HG03103 (cell line): ENCODE results near the gene ANKMY1.

Experiments used
- ATAC-seq: cut with Tn5 transposase; IDR thresholded peaks from one replicate; pipeline ENCODE4 v1.9.1; 2021; ENCODE audit warnings: low read depth; ENCODE audit not compliant: unreplicated experiment

The ANKMY1 gene

GRCh38 chr2:240482141-240482540 is 75.6 kb downstream of the ANKMY1 start:
- no peak for ATAC-seq

DNA sequence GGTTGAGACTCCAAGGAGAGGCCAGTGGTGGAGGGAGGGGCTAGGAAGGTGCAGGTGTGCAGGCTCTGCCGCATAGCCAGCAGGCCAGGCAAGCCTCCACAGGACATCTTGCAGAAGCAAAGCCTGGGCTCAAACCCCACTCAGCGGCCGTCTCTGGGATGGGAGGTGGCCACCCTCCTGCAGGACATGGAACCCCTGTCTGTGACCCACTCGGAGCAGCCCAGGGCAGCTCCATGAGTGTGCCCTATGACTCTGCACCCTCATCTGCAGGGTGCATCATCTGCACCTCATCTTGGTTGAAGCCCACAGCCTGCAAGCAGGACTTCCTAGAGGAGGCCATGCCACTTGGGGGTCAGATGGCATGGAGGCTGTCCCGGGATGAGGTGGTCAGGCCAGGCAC is 76.1 kb downstream of the ANKMY1 start:
- ATAC-seq = no peak

DNA sequence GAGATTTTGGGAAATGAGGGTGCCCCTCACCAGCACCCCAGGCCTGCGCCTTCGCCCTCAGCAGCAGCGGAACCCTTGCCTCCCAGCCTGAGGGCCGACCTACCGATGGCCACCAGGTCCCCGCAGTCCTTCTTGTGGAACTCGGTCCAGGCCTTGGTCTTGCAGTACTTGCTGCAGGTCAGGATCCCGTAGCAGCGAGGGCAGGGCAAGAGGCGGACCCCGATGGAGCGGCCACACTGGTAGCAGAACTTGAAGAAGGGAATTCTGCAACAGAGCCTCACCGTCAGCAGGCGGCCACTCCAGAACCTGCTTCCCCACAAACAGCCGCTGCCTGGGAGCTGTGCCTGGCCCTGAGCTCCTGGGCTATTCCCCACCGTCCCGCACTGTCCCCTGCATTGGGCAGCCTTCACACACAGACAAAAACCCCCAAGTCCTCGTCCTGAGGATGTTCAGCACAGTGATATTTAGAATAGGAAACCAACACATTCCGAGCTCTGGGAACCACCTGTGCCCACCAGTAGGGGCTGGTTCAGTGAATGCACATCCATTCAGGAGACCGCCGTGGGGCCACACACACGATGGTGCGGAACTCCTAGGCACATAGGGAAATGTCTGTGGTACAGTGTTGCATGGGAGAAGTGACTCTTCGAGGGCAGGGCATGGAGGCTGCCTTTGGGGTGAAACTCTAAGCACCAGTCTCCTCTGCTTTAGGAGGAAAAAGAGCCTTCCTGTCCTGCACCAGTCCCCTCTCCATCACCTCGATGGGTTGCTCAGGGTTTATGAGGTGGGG is 76.8 kb downstream of the ANKMY1 start:
- no peak for ATAC-seq

GRCh38 chr2:240479111-240479501 is 78.7 kb downstream of the ANKMY1 start:
- ATAC-seq = no peak

DNA sequence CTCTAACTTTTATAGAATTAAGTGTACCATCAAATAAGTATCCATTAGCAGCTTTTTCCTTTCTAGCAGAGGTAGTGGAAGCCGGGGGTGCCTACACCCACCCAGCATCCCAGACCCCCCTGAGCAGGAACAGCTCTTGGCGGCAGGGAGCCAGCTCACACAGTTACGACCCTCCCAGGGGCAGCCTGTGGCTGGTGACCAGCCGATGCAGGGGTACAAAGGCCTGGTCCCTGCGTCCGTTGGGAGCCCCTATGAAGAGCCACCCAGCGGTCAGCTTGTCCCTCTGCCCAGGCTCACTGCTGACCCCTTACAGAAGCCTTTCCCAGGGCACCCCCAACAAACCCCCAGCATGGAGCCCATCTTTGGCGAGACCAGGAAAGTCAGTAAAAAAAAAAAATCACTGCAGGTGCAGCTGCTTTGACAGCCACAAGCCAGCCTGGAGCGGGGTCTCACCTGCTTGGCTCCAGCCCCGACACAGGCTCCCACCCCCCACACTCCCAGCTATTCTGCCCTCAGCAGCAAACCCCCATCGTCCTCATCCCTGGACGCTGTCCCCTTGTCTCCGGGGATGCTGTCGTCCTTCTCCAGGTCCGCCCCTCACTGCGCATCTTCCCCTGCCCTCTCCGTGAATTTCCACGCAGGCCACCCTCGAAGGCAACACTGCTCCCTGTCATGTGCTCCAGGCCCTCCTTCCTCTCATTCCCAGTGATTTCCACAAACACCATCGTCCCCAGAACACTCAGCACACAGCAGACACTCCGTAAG is 79.3 kb downstream of the ANKMY1 start:
- no peak for ATAC-seq

DNA sequence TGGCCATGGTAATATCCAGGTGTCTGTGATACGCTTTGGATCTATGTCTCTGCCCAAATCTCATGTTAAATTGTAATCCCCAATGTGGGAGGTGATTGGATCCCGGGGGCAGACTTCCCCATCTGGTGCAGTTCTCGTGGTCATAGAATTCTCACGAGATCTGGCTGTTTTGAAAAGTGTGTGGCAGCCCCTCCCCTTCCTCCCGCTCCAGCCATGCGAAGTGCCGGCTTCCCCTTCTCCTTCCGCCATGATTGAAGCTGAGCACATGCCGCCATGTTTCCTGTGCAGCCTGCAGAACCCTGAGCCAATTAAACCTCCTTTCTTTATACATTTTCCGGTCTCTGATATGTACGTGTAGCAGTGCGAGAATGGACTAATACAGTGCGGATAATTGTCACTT is 79.9 kb downstream of the ANKMY1 start:
- ATAC-seq = no peak

DNA sequence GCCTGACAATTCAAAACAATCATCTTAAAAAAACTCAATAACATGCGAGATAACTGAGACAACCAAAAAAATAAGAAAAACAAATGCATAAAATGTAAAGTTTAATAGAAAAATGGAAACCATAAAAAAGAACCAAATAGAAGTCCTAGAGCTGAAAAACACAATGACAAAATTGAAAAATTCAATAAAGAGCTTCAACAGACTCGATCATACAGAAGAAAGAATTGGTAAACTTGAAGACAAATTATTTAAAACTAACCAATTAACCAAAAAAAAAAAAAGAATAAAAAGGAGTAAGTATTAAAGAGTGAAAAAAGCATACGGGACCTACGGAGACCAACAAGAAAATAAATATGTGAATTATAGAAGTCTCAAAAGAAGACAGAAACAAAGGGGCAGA is 84.6 kb downstream of the ANKMY1 start:
- ATAC-seq = no peak

GRCh38 chr2:240472078-240472790 is 85.6 kb downstream of the ANKMY1 start:
- ATAC-seq = no peak

- ATAC-seq = no peak
Measured at GRCh38 chr2:240469740-240470139, 88.0 kb downstream of the ANKMY1 start.

GRCh38 chr2:240469239-240469636 is 88.5 kb downstream of the ANKMY1 start:
- no peak for ATAC-seq

DNA sequence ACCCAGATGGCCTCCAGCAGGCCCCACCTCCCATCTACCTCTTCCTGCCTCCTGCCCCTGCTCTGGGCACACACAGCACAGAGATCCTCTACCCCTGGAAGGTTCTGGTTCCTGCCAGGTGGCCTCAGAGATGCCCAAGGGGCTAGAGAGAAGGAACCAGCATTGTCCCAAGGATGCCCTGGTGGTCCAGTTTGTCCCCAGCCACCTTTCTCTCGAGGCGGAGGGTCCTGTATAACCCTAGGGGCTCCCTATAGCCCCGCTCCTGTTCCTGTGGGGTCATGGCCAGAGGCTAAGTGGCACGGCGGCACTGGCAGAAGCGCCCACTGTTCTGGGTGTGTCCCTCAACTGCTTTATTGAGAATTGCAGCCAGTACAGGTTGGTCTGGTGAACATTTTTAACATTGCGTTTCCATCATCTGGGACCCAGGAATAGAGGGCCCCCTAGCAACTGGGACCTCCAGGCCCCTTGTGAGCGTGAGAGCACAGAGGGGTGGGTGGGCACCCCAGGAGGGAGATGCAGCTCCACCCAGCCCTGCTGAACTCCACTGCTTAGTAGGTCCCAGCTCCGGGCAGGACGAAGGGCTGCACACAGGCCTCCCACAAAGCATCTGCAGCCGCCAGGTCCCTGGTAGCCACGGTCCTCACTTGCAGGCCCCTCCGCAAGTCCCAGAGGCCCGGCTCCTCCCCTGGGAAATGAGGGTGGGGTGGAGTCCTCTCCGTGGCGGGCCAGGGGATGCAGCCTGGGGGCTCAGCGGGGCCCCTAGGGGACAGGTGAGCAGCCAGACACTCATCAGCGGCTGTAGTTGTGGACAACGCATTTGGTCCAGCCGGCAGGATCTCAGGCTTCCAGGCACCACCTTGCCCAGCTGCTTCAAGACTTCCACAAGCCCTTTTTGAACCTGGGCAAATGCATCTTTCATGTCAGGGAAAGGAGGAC is 89.2 kb downstream of the ANKMY1 start:
- ATAC-seq = no peak

GRCh38 chr2:240467659-240468302 is 90.0 kb downstream of the ANKMY1 start:
- ATAC-seq = no peak

DNA sequence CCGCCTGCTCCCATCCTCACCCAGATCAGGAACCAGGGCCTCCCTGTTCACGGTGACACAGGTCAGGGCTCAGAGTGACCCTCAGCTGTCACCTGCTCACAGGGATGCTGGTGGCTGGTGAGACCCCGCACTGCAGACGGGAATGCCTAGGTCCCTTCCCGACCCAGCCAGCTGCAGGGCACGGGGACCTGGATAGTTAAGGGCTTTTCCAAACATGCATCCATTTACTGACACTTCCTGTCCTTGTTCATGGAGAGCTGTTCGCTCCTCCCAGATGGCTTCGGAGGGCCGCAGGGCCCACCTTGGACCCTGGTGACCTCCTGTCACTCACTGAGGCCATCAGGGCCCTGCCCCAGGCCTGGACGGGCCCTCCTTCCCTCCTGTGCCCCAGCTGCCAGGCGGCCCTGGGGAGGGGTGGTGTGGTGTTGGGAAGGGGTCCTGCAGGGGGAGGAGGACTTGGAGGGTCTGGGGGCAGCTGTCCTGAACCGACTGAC is 90.6 kb downstream of the ANKMY1 start:
- no peak for ATAC-seq

- ATAC-seq = no peak
Measured at GRCh38 chr2:240466579-240467148, 91.1 kb downstream of the ANKMY1 start.

DNA sequence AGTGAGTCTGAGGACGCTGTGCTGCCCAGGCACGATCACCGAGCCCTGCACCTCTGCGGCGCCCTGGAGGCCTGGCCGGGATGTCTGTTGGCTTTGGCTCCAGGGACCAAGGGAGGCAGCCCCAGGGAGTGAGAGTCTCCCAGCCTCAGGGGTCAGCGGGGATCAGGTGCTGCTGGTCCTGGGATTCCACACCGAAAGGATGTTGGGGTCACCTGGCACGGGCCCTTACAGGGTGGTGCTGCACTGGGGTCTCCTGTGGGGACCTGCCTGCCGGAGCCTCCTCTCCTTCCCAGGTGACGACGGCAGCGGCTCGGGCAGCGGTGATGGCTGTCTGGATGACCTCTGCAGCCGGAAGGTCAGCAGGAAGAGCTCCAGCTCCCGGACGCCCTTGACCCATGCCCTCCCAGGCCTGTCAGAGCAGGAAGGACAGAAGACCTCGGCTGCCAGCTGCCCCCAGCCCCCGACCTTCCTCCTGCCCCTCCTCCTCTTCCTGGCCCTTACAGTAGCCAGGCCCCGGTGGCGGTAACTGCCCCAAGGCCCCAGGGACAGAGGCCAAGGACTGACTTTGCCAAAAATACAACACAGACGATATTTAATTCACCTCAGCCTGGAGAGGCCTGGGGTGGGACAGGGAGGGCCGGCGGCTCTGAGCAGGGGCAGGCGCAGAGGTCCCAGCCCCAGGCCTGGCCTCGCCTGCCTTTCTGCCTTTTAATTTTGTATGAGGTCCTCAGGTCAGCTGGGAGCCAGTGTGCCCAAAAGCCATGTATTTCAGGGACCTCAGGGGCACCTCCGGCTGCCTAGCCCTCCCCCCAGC is 91.8 kb downstream of the ANKMY1 start:
- no peak for ATAC-seq

DNA sequence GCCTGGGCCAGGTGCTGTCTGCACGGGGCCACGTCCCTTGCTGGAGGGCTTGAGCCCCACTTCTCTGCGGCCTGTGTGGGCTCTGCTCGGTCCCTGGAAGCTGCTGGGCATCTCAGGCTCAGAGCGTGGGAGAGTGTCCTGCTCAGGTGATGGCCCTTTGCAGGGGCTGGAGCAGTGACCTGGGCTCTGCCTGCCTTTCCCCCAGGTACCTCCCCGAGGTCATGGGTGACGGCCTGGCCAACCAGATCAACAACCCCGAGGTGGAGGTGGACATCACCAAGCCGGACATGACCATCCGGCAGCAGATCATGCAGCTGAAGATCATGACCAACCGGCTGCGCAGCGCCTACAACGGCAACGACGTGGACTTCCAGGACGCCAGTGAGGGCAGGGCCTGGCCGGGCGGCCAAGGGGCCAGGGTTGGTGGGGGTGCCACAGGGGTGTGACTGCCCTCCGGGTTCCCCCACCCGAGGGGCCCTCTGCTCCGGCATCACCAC is 92.5 kb downstream of the ANKMY1 start:
- no peak for ATAC-seq

DNA sequence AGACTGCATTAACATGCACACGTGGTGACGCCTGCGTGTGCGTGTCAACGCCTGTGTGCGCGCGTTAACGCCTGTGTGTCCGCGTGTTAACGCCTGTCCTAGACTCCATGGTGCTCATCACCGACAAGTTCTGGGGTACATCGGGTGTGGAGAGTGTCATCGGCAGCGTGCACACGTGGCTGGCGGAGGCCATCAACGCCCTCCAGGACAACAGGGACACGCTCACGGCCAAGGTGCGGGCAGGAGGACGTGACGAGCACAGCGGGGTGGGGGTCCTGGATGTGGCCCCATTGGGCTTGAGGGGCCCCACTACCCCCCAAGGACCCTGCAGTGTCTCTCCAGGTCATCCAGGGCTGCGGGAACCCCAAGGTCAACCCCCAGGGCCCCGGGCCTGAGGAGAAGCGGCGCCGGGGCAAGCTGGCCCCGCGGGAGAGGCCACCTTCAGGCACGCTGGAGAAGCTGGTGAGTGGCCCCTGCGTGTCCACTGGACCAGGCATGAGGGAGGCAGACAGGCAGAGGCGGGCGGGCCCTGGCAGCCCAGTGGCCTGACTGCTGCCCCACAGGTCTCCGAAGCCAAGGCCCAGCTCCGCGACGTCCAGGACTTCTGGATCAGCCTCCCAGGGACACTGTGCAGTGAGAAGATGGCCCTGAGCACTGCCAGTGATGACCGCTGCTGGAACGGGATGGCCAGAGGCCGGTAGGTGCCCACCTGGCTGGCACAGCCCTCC is 93.1 kb downstream of the ANKMY1 start:
- no peak for ATAC-seq
